Testis (tissue), 2 donors: ENCODE data around the gene PRAC1.

Experiments
- POLR2A ChIP-seq: fragments of 450-650 bp; IDR thresholded peaks from one replicate; pipeline ENCODE4 v1.6.1; 2017; ENCODE audit warnings: antibody characterized with exemption, mild to moderate bottlenecking, moderate library complexity
- TF ChIP-seq, protein P1 (sequence below), 3 experiments: fragments of 450-650 bp in 2 of 3; fragments of 200-600 bp in 1 of 3; sonication (generic) in 1 of 3; IDR thresholded peaks; one replicate each; pipeline ENCODE4 v1.5.1; 2016 to 2019; ENCODE audit warnings: antibody characterized with exemption in 3 of 3, mild to moderate bottlenecking in 2 of 3, moderate library complexity in 1 of 3

GRCh38 chr17:48760411-48760810 is 38.1 kb upstream of the PRAC1 start:
- TF ChIP-seq, protein P1, sequence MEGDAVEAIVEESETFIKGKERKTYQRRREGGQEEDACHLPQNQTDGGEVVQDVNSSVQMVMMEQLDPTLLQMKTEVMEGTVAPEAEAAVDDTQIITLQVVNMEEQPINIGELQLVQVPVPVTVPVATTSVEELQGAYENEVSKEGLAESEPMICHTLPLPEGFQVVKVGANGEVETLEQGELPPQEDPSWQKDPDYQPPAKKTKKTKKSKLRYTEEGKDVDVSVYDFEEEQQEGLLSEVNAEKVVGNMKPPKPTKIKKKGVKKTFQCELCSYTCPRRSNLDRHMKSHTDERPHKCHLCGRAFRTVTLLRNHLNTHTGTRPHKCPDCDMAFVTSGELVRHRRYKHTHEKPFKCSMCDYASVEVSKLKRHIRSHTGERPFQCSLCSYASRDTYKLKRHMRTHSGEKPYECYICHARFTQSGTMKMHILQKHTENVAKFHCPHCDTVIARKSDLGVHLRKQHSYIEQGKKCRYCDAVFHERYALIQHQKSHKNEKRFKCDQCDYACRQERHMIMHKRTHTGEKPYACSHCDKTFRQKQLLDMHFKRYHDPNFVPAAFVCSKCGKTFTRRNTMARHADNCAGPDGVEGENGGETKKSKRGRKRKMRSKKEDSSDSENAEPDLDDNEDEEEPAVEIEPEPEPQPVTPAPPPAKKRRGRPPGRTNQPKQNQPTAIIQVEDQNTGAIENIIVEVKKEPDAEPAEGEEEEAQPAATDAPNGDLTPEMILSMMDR (IDR thresholded peaks at IDR 0.05) = no peak
- TF ChIP-seq POLR2A = no peak
